ENCODE results near the gene PLET1. TPM values are rescaled to one million over a fixed set of nuclear protein-coding genes. Genes with fewer than 3 reads are reported as not detected.
A peak's percentile ranks its signal among the peaks of the same experiment; 100 is the strongest.

Gene PLET1
- total RNA-seq, 1 experiment from 2014 or later: not detected

- H3K23me2 ChIP-seq (ENCODE audit: insufficient read length, low read depth, low read length, poor library complexity, severe bottlenecking): peaks cover 8% of the 10 kb centered on the region
- peak overlapping the region; percentile 97 for H3K4me2 ChIP-seq (ENCODE audit: insufficient read depth, insufficient read length, low read length)
- no peak overlapping the region for H4K91ac ChIP-seq (ENCODE audit: insufficient read length, low read depth, low read length)
- H3K4me1 ChIP-seq (ENCODE audit: insufficient read depth, low read length): no peaks in the 10 kb centered on the region; the same call in 1 of the 2 replicates
- Mint-ChIP-seq H3K36me3 (ENCODE audit: insufficient read depth in 1 of 3, low read depth in 3 of 3) (peaks cover 2 to 33% (median 22%) of the 10 kb centered on the region in 3 experiments; a peak in 5 of 7 replicates), H3K4me3 (peak overlapping the region; percentile 83 to 89), H3K27me3 (ENCODE audit: low read depth) (peaks cover 19% of the 10 kb centered on the region), H3K4me1 (peaks cover 8 to 12% of the 10 kb centered on the region in 2 experiments), H3K9me3 (no peaks in the 10 kb centered on the region; a peak in 1 of 5 replicates), H3K27ac (peak overlapping the region in 2 of 3 experiments; percentile 24 to 77; a peak in 4 of 7 replicates)
- H2AFZ ChIP-seq (ENCODE audit: low read length): no peak overlapping the region
- H3K56ac ChIP-seq (ENCODE audit: insufficient read length, low read depth, low read length): no peak overlapping the region
- H3K27me3 ChIP-seq (ENCODE audit: insufficient read depth, low read length): no peaks in the 10 kb centered on the region; the same call in 1 of the 2 replicates
- no peak overlapping the region for H4K8ac ChIP-seq (replicated peaks; ENCODE audit: insufficient read length, low read depth, low read length)
- no peaks in the 10 kb centered on the region for H4K20me1 ChIP-seq (ENCODE audit: control insufficient read depth, insufficient read depth, insufficient read length)
- H3K9me3 ChIP-seq (ENCODE audit: control insufficient read depth, low read depth, low read length): no peaks in the 10 kb centered on the region
- H3K4ac ChIP-seq (ENCODE audit: low read depth, low read length): no peak overlapping the region
- no peak overlapping the region for H3K18ac ChIP-seq (ENCODE audit: insufficient read length, low read depth, low read length)
- WGBS (ENCODE audit: extremely low coverage, insufficient read length, low lambda C conversion rate): no CpG with 5 or more reads among the region's 4 CpGs
- no peak overlapping the region for H3K14ac ChIP-seq (ENCODE audit: insufficient read depth, low read length)
- H2BK12ac ChIP-seq (ENCODE audit: insufficient read length, low read depth, low read length): no peak overlapping the region
- no peak overlapping the region for H3T11ph ChIP-seq (ENCODE audit: low read length)
- no peak overlapping the region for H3K27ac ChIP-seq (ENCODE audit: insufficient read length, low read depth, low read length)
- DNase-seq: no peak
- no peak overlapping the region for H2BK5ac ChIP-seq (ENCODE audit: insufficient read length, low read length)
- no peak overlapping the region for H2BK15ac ChIP-seq (ENCODE audit: low read depth, low read length)
- TF ChIP-seq CTCF (conservative IDR thresholded peaks at IDR 0.05): no peak
- H3K79me1 ChIP-seq (ENCODE audit: insufficient read depth, low read depth, low read length, poor library complexity, severe bottlenecking): no peaks in the 10 kb centered on the region
- no peak overlapping the region for H2BK120ac ChIP-seq (ENCODE audit: low read depth, low read length, poor library complexity, severe bottlenecking)
- H4K5ac ChIP-seq (ENCODE audit: insufficient read length, low read depth, low read length): no peak overlapping the region
- H3K23ac ChIP-seq (ENCODE audit: insufficient read length, low read depth, low read length): no peak overlapping the region
- H2AK5ac ChIP-seq (ENCODE audit: insufficient read length, low read length): no peak overlapping the region
- no peaks in the 10 kb centered on the region; the same call in 1 of the 2 replicates for H3K79me2 ChIP-seq (ENCODE audit: insufficient read depth, low read length)
- H3K9ac ChIP-seq (ENCODE audit: extremely low read depth, insufficient read length, low read length): no peak overlapping the region
- no peak overlapping the region for H2BK20ac ChIP-seq (ENCODE audit: low read depth, low read length, poor library complexity, severe bottlenecking)
Measured at GRCh38 chr11:112227471-112227870, 33.2 kb downstream of the PLET1 start.
